Activated naive CD8-positive, alpha-beta T cell treated with anti-CD3 and anti-CD28 coated beads, Interleukin-2, amount 50 U/mL, for 24 hours (primary cell): ENCODE results near the gene KCNQ1.

ENCODE experiments used
- ATAC-seq: fragments of 150-1000 bp; cut with Tn5 transposase; one replicate; pipeline ENCODE4 v1.10.0; 2021
- DNase-seq: peaks from one replicate; pipeline ENCODE4 v3.0.0; 2021
- H3K27ac Mint-ChIP-seq: one replicate; pipeline ENCODE4 v1.8.0; 2021; ENCODE audit warnings: mild to moderate bottlenecking, mixed read lengths
- H3K27me3 Mint-ChIP-seq: one replicate; pipeline ENCODE4 v1.8.0; 2021; ENCODE audit warnings: mixed read lengths
- H3K36me3 Mint-ChIP-seq: one replicate; pipeline ENCODE4 v1.8.0; 2021; ENCODE audit warnings: low read depth, mixed read lengths
- H3K4me1 Mint-ChIP-seq: one replicate; pipeline ENCODE4 v1.8.0; 2021; ENCODE audit warnings: mixed read lengths
- H3K4me3 Mint-ChIP-seq: one replicate; pipeline ENCODE4 v1.8.0; 2021; ENCODE audit warnings: mild to moderate bottlenecking, moderate library complexity, mixed read lengths
- H3K9me3 Mint-ChIP-seq: one replicate; pipeline ENCODE4 v1.8.0; 2021; ENCODE audit warnings: mixed read lengths

The KCNQ1 gene

GRCh38 chr11:2525941-2526807, 81.4 kb downstream of the KCNQ1 start:
- H3K4me3 Mint-ChIP-seq, result no peak overlapping the region
- DNase-seq, result no peak
- ATAC-seq, result no peak
- no peak overlapping the region for H3K27ac Mint-ChIP-seq
- no peaks in the 10 kb centered on the region for H3K9me3 Mint-ChIP-seq
- H3K4me1 Mint-ChIP-seq, result peaks cover 25% of the 10 kb centered on the region
- H3K27me3 Mint-ChIP-seq, result no peaks in the 10 kb centered on the region
- H3K36me3 Mint-ChIP-seq, result no peaks in the 10 kb centered on the region

- peak; percentile 21 for DNase-seq
- H3K4me3 Mint-ChIP-seq, result peak overlapping the region; percentile 38
- no peak overlapping the region for H3K27ac Mint-ChIP-seq
- no peaks in the 10 kb centered on the region for H3K36me3 Mint-ChIP-seq
- ATAC-seq, result no peak
- H3K9me3 Mint-ChIP-seq, result no peaks in the 10 kb centered on the region
- H3K4me1 Mint-ChIP-seq, result peaks cover 25% of the 10 kb centered on the region
- no peaks in the 10 kb centered on the region for H3K27me3 Mint-ChIP-seq
Observed at GRCh38 chr11:2526808-2527381, 82.1 kb downstream of the KCNQ1 start.

GRCh38 chr11:2527621-2528291, 82.9 kb downstream of the KCNQ1 start:
- H3K36me3 Mint-ChIP-seq, result no peaks in the 10 kb centered on the region
- DNase-seq (no peak), ATAC-seq (no peak)
- peaks cover 29% of the 10 kb centered on the region for H3K4me1 Mint-ChIP-seq
- H3K27me3 Mint-ChIP-seq, result no peaks in the 10 kb centered on the region
- no peak overlapping the region for H3K27ac Mint-ChIP-seq
- no peak overlapping the region for H3K4me3 Mint-ChIP-seq
- H3K9me3 Mint-ChIP-seq, result no peaks in the 10 kb centered on the region

GRCh38 chr11:2528301-2529050, 83.7 kb downstream of the KCNQ1 start:
- Mint-ChIP-seq H3K36me3 (no peaks in the 10 kb centered on the region), H3K9me3 (no peaks in the 10 kb centered on the region), H3K4me3 (no peak overlapping the region), H3K4me1 (peaks cover 36% of the 10 kb centered on the region), H3K27me3 (peaks cover 1% of the 10 kb centered on the region), H3K27ac (no peak overlapping the region)
- ATAC-seq, result no peak
- no peak for DNase-seq

GRCh38 chr11:2529173-2529572, 84.4 kb downstream of the KCNQ1 start:
- no peaks in the 10 kb centered on the region for H3K36me3 Mint-ChIP-seq
- peaks cover 1% of the 10 kb centered on the region for H3K27me3 Mint-ChIP-seq
- no peak overlapping the region for H3K4me3 Mint-ChIP-seq
- H3K27ac Mint-ChIP-seq, result no peak overlapping the region
- ATAC-seq, result no peak
- no peak for DNase-seq
- H3K9me3 Mint-ChIP-seq, result no peaks in the 10 kb centered on the region
- peaks cover 39% of the 10 kb centered on the region for H3K4me1 Mint-ChIP-seq

- Mint-ChIP-seq H3K4me1 (peaks cover 41% of the 10 kb centered on the region), H3K27ac (no peak overlapping the region), H3K36me3 (no peaks in the 10 kb centered on the region), H3K4me3 (no peak overlapping the region), H3K9me3 (no peaks in the 10 kb centered on the region), H3K27me3 (peaks cover 1% of the 10 kb centered on the region)
- no peak for DNase-seq
- no peak for ATAC-seq
Observed at GRCh38 chr11:2529636-2530035, 84.8 kb downstream of the KCNQ1 start.

GRCh38 chr11:2530131-2530854, 85.5 kb downstream of the KCNQ1 start:
- no peak for DNase-seq
- no peak overlapping the region for H3K4me3 Mint-ChIP-seq
- H3K36me3 Mint-ChIP-seq, result no peaks in the 10 kb centered on the region
- peaks cover 38% of the 10 kb centered on the region for H3K4me1 Mint-ChIP-seq
- H3K27ac Mint-ChIP-seq, result no peak overlapping the region
- H3K9me3 Mint-ChIP-seq, result no peaks in the 10 kb centered on the region
- ATAC-seq, result no peak
- peaks cover 1% of the 10 kb centered on the region for H3K27me3 Mint-ChIP-seq

- Mint-ChIP-seq H3K27me3 (peaks cover 1% of the 10 kb centered on the region), H3K9me3 (no peaks in the 10 kb centered on the region), H3K4me1 (peaks cover 32% of the 10 kb centered on the region), H3K27ac (no peak overlapping the region), H3K36me3 (no peaks in the 10 kb centered on the region), H3K4me3 (no peak overlapping the region)
- no peak for ATAC-seq
- DNase-seq, result no peak
Observed at GRCh38 chr11:2530855-2531200, 86.0 kb downstream of the KCNQ1 start.

GRCh38 chr11:2531277-2531986, 86.6 kb downstream of the KCNQ1 start:
- no peak overlapping the region for H3K4me3 Mint-ChIP-seq
- H3K36me3 Mint-ChIP-seq, result no peaks in the 10 kb centered on the region
- no peaks in the 10 kb centered on the region for H3K9me3 Mint-ChIP-seq
- peaks cover 26% of the 10 kb centered on the region for H3K4me1 Mint-ChIP-seq
- no peak overlapping the region for H3K27ac Mint-ChIP-seq
- peaks cover 1% of the 10 kb centered on the region for H3K27me3 Mint-ChIP-seq
- ATAC-seq, result no peak
- DNase-seq, result peak; percentile 78

- Mint-ChIP-seq H3K27ac (no peak overlapping the region), H3K9me3 (no peaks in the 10 kb centered on the region), H3K27me3 (peaks cover 1% of the 10 kb centered on the region)
Observed at GRCh38 chr11:2531987-2532703, 87.3 kb downstream of the KCNQ1 start.

GRCh38 chr11:2532704-2533586, 88.1 kb downstream of the KCNQ1 start:
- peak; percentile 84 for ATAC-seq
- no peaks in the 10 kb centered on the region for H3K36me3 Mint-ChIP-seq

More at GRCh38 chr11:2531987-2532703, 87.3 kb downstream of the KCNQ1 start:
- no peak for ATAC-seq
- no peak for DNase-seq
- no peak overlapping the region for H3K4me3 Mint-ChIP-seq
- H3K4me1 Mint-ChIP-seq, result peaks cover 19% of the 10 kb centered on the region
- H3K36me3 Mint-ChIP-seq, result no peaks in the 10 kb centered on the region

GRCh38 chr11:2533587-2534133, 88.9 kb downstream of the KCNQ1 start:
- Mint-ChIP-seq H3K27ac (peak overlapping the region; percentile 31), H3K27me3 (peaks cover 1% of the 10 kb centered on the region), H3K36me3 (no peaks in the 10 kb centered on the region), H3K4me3 (no peak overlapping the region), H3K4me1 (peaks cover 18% of the 10 kb centered on the region), H3K9me3 (no peaks in the 10 kb centered on the region)
- peak; percentile 12 for ATAC-seq
- peak; percentile 61 for DNase-seq

More at GRCh38 chr11:2532704-2533586, 88.1 kb downstream of the KCNQ1 start:
- H3K9me3 Mint-ChIP-seq, result no peaks in the 10 kb centered on the region
- peak overlapping the region; percentile 67 for H3K4me3 Mint-ChIP-seq
- peaks cover 18% of the 10 kb centered on the region for H3K4me1 Mint-ChIP-seq
- H3K27ac Mint-ChIP-seq, result peak overlapping the region; percentile 31
- DNase-seq, result peak; percentile 97
- H3K27me3 Mint-ChIP-seq, result peaks cover 1% of the 10 kb centered on the region
